Stimulated activated CD8-positive, alpha-beta memory T cell treated with anti-CD3 and anti-CD28 coated beads, Interleukin-12 subunit alpha, Interleukin-12 subunit beta, amount 100 ng/mL, for 1 hour (primary cell): ENCODE results near the gene NPPC.
"Not testable (repeated sequence)": the region's sequence is repeated elsewhere in the genome, so short reads cannot be mapped to it uniquely, and the experiment has no call there.

Experiments
- DNase-seq: peaks from one replicate; pipeline ENCODE4 v3.0.0-alpha.2; 2020; ENCODE audit warnings: low read depth

NPPC gene

DNA sequence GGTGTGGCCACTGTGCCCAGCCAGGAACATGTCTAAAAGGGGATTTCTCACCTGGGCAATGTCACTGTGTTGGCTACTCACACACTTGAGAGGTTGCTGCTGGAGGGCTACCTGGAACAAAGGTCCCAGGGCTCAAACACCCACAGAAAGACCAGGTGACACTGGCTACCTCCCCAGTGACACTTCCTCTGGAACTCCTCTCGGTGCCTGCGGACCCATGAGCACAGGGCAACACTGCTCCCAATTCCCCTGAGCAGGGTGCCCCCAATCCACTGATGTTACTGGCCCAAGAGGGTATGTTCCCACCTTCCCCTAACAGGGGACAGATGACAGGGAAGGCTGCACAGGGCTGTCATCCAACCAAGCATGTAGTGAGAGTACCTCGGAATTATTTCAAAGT lies 5.8 kb downstream of the NPPC start:
- DNase-seq: no peak

DNA sequence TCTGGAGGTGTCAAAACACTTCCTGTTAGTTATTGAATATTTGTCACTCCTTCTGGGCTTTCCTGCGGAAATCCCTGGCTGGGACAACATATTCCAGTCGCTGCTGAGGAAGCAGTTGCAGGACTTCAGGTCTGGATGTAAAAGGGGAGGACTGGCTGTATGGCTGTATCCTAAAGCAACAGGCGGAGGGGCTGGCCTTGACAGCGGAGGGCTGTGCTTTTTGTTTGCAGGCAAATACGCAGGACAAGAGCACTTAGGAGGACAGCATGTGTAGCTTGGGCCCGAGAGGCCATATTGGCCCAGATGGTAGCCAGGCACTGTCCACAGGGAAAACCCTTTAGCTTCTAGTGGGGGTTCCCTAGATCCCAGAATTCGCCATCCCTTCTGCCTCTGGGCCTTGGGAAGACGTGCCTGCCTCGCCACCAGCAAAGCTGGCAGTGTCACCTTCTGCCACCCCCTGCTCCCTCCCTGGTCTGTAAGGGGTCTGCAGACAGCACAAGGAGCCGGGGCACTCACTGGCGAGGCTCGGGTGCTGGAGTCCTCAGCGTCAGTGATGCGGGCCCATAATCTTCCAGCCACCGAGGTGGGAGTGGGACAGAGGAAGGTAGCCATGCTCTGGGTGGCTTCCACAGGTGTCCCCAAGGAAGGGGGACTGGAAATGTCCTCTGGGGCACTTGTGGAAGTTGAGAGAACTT lies 6.7 kb downstream of the NPPC start:
- no peak for DNase-seq

DNA sequence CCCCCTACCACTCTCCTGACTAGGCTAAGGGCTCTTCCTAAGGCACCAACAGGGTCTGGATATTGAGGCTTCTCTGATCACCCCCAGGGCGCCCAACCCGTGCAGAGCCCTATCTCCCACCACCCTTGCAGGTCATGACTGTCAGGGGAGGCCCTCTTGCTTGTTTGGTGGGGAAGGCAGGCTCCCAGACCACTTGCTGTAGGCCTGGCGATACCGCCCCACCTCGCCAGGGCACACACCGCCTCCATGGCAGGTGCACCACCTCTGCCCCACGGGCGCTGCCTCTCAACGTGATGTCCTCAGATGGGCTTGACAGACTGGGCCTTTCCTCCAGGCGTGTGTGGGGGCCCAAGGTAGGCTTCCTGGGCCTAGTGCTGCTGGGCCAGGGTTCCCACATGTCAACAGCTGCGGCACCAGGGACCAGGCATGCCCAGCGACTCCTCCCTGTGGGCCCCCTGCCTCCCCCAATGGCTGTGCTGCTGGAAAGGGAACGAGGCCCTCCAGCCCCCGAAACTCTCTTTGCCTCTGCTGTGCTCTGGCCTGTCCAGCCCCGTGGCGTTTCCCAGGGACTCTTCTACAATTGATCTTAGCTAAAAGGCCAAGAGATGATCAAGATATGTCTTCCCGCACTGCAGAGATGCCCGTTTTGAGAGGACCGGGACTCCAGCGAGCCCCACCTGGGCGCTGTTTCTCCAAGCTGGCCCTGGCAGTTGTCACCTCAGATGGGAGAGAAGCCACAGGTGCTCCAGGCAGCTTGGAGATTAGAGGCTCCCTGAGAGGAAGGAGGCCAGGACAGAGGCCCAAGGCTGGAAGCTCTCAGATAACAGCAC lies 7.5 kb downstream of the NPPC start:
- no peak for DNase-seq

- DNase-seq: no peak
These were observed 8.7 kb downstream of the NPPC start for GRCh38 chr2:231917280-231918066.

- no peak for DNase-seq
These were observed 12.0 kb downstream of the NPPC start for GRCh38 chr2:231914077-231914690.

DNA sequence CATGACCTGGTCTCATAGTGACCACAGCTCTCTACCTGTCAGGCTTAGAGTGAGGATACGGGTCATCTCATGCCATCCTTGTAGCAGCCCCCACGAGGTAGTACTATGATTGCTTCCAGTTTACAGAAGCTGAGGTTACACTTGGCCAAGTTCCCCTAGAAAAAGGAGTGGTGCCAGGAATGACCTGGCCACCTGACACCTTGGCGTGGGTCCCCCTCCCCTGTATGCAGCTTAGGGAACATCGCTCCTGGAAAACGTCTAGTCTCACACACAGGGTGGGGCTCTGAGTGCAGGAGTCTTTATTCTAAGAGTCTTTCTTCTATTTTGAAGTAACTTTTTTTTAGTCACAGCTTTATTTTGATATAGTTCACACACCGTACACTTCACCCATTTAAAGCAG lies 14.8 kb downstream of the NPPC start:
- DNase-seq: no peak

GRCh38 chr2:231910771-231911170 lies 15.4 kb downstream of the NPPC start:
- no peak for DNase-seq

DNA sequence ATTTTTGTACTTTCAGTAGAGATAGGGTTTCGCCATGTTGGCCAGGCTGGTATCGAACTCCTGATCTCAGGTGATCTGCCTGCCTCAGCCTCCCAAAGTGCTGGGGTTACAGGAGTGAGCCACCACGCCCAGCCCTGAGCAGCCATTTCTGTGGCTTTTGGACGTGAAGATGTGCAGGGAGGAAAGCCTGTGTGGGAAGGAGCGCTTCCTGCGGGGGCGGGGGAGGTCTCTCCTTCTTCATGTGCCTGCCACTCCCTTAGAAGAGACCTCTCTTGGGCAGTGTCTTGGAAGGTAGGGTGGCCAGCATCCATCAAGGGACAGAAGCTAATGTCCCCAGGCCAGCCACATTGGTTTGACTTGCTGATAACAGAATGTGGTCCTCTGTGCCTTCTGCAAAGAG lies 16.0 kb downstream of the NPPC start:
- DNase-seq: not testable (repeated sequence)

DNA sequence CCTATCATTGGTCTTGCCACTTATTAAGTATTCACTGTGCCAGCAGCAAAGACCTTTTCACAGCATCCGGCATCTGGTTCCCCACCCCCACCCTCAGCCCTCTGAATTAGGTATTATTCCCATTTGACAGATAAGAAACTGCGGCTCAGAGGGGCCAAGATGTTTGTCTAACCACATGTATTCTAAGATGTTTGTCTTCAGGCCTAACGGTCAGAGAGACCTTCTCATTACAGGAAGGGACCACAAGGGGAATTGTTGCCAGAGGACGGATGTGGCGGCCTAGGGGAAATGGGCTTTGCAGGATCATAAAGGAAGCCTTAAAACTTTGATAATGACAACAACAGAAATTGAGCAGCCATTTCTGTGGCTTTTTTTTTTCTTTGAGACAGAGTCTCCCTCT lies 16.6 kb downstream of the NPPC start:
- DNase-seq: no peak

DNA sequence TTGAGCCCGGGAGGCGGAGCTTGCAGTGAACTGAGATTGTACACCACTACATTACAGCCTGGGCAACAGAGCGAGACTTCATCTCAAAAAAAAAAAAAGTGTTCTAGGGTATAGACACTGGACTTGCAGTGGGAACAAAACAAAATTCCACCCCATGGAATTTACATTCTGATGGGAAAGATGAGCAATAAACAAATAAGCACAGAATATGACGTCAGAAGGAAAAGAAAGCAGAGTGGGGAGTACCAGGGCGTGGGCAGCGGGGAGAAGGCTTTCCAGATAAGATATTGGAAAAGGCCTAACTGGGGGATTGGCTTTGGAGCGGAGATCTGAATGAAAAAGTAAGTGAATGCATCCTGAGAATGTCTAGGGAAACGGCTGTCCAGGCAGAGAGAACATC lies 17.6 kb downstream of the NPPC start:
- no peak for DNase-seq

DNA sequence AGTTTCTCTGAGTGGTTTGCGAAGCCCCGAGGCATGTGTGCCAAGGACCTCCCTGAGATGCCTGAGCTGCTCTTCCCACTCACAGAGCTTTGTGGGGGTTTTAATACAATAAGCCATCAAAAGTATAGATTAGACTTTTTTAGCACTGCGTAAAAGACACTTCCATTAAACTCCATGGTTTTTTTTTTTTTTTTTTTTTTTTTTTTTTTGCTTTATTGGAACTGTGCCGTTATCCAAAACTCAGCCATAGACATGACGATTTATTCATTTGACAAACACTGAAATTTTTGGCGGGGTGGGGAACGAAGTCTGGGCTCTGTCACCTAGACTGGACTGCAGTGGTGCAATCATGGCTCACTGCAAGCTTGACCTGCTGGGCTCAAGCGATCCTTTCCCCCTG lies 18.4 kb downstream of the NPPC start:
- no peak for DNase-seq

GRCh38 chr2:231905026-231905425 lies 21.2 kb downstream of the NPPC start:
- no peak for DNase-seq

DNA sequence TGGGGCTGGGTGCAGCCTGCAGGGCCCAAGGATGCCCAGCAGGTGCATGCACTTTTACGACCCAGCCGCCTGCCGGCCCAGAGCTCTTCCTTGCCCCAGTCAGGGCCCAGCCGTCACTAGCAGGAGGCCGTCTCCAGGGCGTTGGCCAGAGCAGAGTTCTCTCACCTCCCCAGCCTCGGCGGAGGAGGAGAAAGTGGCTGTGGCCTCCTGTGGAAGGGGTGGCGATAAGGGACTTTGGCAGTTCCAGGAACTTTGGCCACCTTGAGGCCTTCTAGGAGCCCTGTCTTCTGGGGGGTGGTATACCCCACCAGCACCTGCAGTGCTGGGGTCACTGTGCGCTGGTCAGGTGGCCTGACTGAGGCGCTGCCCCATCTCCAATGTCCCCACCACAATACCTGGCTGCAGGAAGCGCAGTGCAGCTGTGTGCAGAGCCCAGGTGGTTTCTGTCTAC lies 22.0 kb downstream of the NPPC start:
- DNase-seq: no peak

DNA sequence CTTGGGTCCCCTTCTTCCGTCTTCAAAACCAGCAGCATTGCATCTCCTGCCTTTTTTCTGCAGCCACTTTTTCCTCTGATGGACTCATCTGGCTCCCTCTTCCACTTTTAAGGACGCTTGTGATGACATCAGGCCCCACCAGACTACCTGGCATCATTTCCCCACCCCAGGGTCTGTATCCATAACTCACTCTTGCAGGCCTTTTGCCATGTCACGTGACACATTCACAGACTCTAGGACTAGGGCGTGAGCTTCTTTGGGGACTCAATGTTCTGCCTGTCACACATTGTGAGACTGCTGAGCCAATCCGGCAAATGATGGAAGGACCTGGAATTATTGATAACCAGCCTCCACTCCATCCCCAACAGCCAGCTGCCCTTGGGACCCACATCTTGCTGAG lies 23.6 kb downstream of the NPPC start:
- DNase-seq: no peak

- no peak for DNase-seq
These were observed 25.2 kb downstream of the NPPC start for GRCh38 chr2:231900972-231901371.

- DNase-seq: peak; percentile 17
These were observed 25.7 kb downstream of the NPPC start for GRCh38 chr2:231900486-231900942.

DNA sequence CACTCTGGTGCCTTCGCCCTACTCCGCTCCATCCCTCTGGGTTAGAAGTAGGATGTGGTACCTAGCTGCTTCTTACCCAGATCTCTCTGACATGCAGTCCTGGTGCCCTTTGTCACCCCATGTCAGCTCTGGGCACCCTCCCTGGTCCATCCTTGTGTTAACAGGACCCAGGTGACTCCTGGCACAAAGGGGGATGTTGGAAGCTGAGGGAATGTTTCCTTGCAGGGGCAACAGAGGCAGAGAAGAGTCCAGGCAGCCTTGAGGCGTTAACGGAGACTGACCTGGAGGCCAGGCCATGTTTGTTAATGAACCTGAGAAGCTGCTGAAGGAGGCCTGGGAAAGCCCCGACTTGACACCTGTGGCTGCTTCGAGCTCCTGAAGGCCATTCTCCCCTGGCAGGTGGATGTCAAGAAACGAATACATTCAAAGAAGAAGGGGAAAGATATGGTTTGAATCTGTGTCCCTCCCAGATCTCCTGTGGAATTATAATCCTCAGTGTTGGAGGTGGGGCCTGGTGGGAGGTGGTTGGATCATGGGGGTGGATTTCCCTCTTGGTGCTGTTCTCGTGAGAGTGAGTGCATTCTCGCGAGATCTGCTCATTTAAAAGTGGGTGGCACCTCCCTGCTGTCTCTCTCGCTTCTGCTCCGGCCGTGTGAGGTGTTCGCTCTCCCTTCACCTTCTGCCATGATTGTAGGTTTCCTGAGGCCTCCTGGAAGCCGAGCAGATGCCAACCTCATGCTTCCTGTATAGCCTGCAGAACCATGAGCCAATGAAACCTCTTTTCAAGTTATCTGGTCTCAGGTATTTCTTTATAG lies 31.4 kb downstream of the NPPC start:
- no peak for DNase-seq

GRCh38 chr2:231891514-231891905 lies 34.7 kb downstream of the NPPC start:
- DNase-seq: no peak

DNA sequence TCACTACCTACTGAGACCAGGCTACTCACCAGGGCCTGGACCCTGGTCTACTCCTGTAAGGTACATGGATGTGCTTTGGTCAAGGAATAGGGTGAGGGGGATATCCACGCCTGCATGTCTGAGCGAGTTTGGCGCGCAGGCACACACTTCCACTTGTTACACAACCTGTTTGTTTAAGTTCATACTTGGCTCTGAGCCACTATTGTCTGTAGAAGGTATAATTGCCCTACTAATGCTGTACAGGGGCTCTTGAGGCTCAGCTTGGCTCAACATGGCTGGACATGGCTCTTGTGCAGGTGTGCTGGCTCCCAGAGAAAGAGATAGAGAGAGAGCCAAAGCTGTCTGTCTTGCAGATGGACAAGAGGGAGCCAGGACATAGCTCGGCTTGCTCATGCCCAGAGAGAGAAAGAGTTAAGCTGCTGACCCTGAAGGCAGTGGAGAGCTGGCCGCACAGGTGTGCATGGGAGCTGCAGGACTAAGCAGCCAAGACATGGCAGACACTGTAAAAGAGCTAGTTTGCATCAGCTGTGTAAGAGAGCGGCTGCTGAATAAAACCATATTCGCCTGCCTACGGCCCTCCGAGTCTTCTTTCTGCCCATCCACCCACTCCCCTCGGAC lies 35.2 kb downstream of the NPPC start:
- no peak for DNase-seq

DNA sequence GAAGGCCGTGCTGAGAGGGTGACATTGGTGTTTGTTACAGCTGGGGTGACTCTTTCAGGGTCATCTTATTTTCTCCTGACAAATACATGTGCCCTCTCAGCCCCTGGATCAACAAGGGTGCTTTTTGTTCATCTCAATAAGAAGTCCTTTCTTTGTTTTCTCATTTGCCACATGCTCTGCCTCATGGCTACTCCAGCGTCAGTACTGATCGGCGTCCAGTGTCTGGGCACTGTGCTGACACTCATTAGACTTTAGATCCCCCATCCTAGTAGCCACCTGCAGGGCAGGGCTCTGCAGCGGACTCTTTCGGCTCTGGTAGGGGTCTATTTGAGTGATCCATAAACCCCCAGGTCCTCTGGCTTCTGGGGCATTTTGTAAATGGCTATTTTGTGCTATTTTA lies 38.4 kb downstream of the NPPC start:
- no peak for DNase-seq
